CD4-positive, alpha-beta T cell (primary cell): ENCODE results near the gene SPDEF. TPM values are rescaled to one million over a fixed set of nuclear protein-coding genes. Genes with fewer than 3 reads are reported as not detected.

Source experiments
- ATAC-seq: fragments of 200-7000 bp; cut with Tn5 transposase; one replicate; pipeline ENCODE4 v1.10.0; 2022; ENCODE audit warnings: mild to moderate bottlenecking; ENCODE audit not compliant: poor library complexity
- CTCF ChIA-PET: fragments of 350-600 bp; sonication (Branson Sonifier 250); formaldehyde crosslinking; loops from one replicate; lab custom pipeline; 2021; ENCODE audit warnings: antibody characterized with exemption, inconsistent platforms; lab: Charles Lee
- POLR2A ChIA-PET: fragments of 350-600 bp; sonication (Branson Sonifier 250); formaldehyde crosslinking; loops from one replicate; lab custom pipeline; 2021; ENCODE audit warnings: antibody characterized with exemption, inconsistent platforms; lab: Charles Lee
- DNase-seq, 14 experiments: peaks; one replicate each; pipeline ENCODE4 v3.0.0-alpha.2; 2013 to 2020; ENCODE audit warnings: mixed read lengths in 2 of 14
- H3K27ac ChIP-seq, 2 donors: one replicate each; pipeline versions ENCODE4 v1.5.1 to v1.7.0; 2013; ENCODE audit warnings: low read length in 2 of 2, low read depth in 1 of 2, mild to moderate bottlenecking in 1 of 2
- H3K27me3 ChIP-seq, 2 experiments: 1 replicate in 1 of 2; 2 replicates in 1 of 2; pipeline versions ENCODE4 v1.6.1 to v1.7.0; 2013; ENCODE audit warnings: low read length in 2 of 2, control low read depth in 1 of 2, mild to moderate bottlenecking in 1 of 2, moderate library complexity in 1 of 2; ENCODE audit not compliant: insufficient read depth in 2 of 2, control insufficient read depth in 1 of 2
- H3K36me3 ChIP-seq: one replicate; pipeline ENCODE4 v1.6.1; 2013; ENCODE audit warnings: low read length, control low read depth; ENCODE audit not compliant: insufficient read depth
- H3K4me1 ChIP-seq: one replicate; pipeline ENCODE4 v1.6.1; 2013; ENCODE audit warnings: low read length, control low read depth; ENCODE audit not compliant: insufficient read depth
- H3K4me3 ChIP-seq: one replicate; pipeline ENCODE4 v1.5.1; 2013; ENCODE audit warnings: mild to moderate bottlenecking, low read length, moderate library complexity
- H3K9me3 ChIP-seq, 2 experiments: 1 replicate in 1 of 2; 2 replicates in 1 of 2; pipeline versions ENCODE4 v1.6.1 to v1.7.0; 2013; ENCODE audit warnings: low read length in 2 of 2, mild to moderate bottlenecking in 2 of 2, control low read depth in 1 of 2, moderate library complexity in 1 of 2; ENCODE audit not compliant: control insufficient read depth in 1 of 2, insufficient read depth in 1 of 2
- H3K27ac Mint-ChIP-seq: one replicate; pipeline ENCODE4 v1.8.0; 2020; ENCODE audit warnings: mixed read lengths
- H3K27me3 Mint-ChIP-seq: one replicate; pipeline ENCODE4 v1.8.0; 2021; ENCODE audit warnings: mixed read lengths
- H3K36me3 Mint-ChIP-seq: one replicate; pipeline ENCODE4 v1.8.0; 2021; ENCODE audit warnings: low read depth, mixed read lengths
- H3K4me1 Mint-ChIP-seq: one replicate; pipeline ENCODE4 v1.8.0; 2021; ENCODE audit warnings: low read depth, mixed read lengths
- H3K4me3 Mint-ChIP-seq: one replicate; pipeline ENCODE4 v1.8.0; 2020; ENCODE audit warnings: mild to moderate bottlenecking, mixed read lengths
- H3K9me3 Mint-ChIP-seq: one replicate; pipeline ENCODE4 v1.8.0; 2020; ENCODE audit warnings: mixed read lengths
- intact Hi-C, 2 experiments: fragments of 100-400 bp; cut with DNase I in 1 of 2; cut with micrococcal nuclease in 1 of 2; formaldehyde crosslinking; loops; one replicate each; pipeline versions ENCODE4 v1.15.1 to v1.9.0; 2023 to 2025; cut with DNase I, micrococcal nuclease
- total RNA-seq, 174 experiments: library from RNA in 2 of 174; stranded (reverse) in 2 of 174; gene quantifications; one replicate each; pipeline ENCODE4 v1.2.3 and lab custom pipeline; 2021 to 2026
- TF ChIP-seq, protein P1 (sequence below): fragments of 200-600 bp; IDR thresholded peaks from one replicate; pipeline ENCODE4 v1.8.0; 2022; ENCODE audit warnings: antibody characterized with exemption, mild to moderate bottlenecking

The SPDEF gene
- total RNA-seq, 2 experiments from 2014 or later: 0.17 to 0.36 TPM

DNA sequence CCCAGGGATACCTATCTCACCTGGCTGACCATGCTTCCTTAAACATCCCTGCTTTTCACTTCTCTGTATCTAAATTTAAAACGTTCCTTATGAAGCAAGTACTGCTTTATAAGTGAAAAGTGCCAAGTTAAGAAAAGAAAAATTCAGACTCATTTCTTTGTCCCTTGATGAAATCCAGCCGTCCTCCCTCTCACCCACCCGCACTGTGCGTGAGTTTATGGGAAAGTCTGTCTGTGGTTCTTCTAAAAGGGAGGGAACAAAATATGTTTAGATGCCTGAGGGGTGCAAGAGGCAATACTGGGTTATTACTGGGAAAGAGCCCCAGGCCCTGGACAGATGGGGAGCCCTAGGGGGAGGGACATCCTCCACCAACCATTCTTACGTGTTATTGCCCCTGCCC is 31.2 kb downstream of the SPDEF start:
- no peaks in the 10 kb centered on the region for H3K9me3 ChIP-seq
- POLR2A ChIA-PET: no interaction called here
- no peaks in the 10 kb centered on the region for H3K27me3 Mint-ChIP-seq
- intact Hi-C loops: loop anchor here in 1 of 2 experiments (5.0 to 10.0 kb wide), 8 partner anchors 98 to 740 kb away; partner anchors contain the start of genes ANKS1A, BLTP3A, HMGA1 and ILRUN
- H3K9me3 Mint-ChIP-seq: no peaks in the 10 kb centered on the region
- H3K27ac Mint-ChIP-seq: no peak overlapping the region
- ATAC-seq (no peak), DNase-seq (no peak)
- peaks cover 15% of the 10 kb centered on the region for H3K4me1 ChIP-seq
- TF ChIP-seq, protein P1, sequence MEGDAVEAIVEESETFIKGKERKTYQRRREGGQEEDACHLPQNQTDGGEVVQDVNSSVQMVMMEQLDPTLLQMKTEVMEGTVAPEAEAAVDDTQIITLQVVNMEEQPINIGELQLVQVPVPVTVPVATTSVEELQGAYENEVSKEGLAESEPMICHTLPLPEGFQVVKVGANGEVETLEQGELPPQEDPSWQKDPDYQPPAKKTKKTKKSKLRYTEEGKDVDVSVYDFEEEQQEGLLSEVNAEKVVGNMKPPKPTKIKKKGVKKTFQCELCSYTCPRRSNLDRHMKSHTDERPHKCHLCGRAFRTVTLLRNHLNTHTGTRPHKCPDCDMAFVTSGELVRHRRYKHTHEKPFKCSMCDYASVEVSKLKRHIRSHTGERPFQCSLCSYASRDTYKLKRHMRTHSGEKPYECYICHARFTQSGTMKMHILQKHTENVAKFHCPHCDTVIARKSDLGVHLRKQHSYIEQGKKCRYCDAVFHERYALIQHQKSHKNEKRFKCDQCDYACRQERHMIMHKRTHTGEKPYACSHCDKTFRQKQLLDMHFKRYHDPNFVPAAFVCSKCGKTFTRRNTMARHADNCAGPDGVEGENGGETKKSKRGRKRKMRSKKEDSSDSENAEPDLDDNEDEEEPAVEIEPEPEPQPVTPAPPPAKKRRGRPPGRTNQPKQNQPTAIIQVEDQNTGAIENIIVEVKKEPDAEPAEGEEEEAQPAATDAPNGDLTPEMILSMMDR: no peak
- H3K27me3 ChIP-seq: no peaks in the 10 kb centered on the region
- no peak overlapping the region for H3K27ac ChIP-seq
- no peak overlapping the region for H3K4me3 Mint-ChIP-seq
- CTCF ChIA-PET: no interaction called here
- H3K36me3 Mint-ChIP-seq: no peaks in the 10 kb centered on the region
- H3K4me3 ChIP-seq: no peak overlapping the region
- H3K36me3 ChIP-seq: no peaks in the 10 kb centered on the region
- H3K4me1 Mint-ChIP-seq: peaks cover 11% of the 10 kb centered on the region

DNA sequence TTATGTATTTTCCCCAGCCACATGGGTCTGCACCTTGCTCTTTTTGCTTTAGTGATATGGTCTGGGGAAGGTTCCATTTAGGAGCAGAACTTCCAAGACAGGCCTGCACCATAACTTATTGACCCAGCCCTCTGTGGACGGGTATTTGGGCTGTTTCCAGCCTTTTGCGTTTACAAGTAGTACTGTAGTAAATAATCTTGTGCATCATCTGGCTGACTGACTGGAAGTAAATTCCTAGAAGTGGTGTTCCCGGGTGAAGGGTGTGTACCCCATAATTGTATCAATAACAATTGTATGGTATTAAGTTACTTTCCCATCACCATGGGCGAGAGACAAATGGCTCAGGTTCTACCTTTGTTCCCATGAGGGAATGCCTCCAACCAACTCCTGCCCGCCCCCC is 31.6 kb downstream of the SPDEF start:
- Histone ChIP-seq H3K27ac (no peak overlapping the region), H3K9me3 (no peaks in the 10 kb centered on the region), H3K36me3 (no peaks in the 10 kb centered on the region), H3K4me3 (no peak overlapping the region), H3K4me1 (peaks cover 15% of the 10 kb centered on the region), H3K27me3 (no peaks in the 10 kb centered on the region)
- H3K4me1 Mint-ChIP-seq: peaks cover 11% of the 10 kb centered on the region
- no peaks in the 10 kb centered on the region for H3K9me3 Mint-ChIP-seq
- H3K36me3 Mint-ChIP-seq: no peaks in the 10 kb centered on the region
- no peak overlapping the region for H3K27ac Mint-ChIP-seq
- intact Hi-C loops: loop anchor here in 1 of 2 experiments (10.0 kb wide), 3 partner anchors 170 to 740 kb away; partner anchors contain the start of genes BLTP3A, ILRUN and LEMD2
- ATAC-seq: no peak
- DNase-seq: no peak
- TF ChIP-seq, protein P1: no peak
- POLR2A ChIA-PET: no interaction called here
- no peaks in the 10 kb centered on the region for H3K27me3 Mint-ChIP-seq
- CTCF ChIA-PET: no interaction called here
- no peak overlapping the region for H3K4me3 Mint-ChIP-seq

DNA sequence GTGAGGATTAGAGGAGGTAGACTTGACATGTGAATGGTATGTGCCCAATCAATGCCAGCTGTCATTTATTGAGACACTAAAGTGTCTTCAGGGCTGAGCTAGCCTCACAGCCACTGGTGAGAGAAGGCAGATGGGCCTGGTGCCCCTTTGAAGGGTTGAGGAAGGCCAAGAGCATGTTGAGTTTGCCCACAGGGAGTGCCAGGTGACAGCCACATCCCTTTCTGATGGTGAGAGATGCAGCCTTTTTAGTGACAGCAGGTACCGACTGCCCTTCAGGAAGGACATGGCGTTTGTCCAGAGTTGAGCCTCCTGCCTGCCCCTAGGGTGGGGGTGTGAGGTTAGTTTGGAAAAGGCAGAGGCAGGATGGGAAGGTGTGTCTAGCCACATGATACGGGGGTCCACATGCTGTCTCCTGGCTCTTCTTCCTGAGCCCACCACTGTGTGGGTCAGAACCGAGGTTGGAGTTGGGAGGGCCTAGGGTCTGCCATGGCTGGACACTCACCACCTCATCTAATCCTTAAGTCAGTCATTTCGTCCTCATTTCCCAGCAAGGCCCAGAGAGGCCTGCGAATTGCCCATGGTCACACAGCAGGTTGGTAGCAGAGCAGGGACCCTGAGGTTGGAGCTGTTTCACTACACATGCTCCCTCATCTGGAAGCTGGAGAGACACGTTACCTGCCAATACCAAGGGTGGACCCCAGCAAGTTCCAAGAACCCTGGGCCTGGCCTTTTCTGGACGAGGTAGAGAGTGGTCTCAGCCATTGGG is 32.5 kb downstream of the SPDEF start:
- H3K27me3 ChIP-seq: no peaks in the 10 kb centered on the region
- no peaks in the 10 kb centered on the region for H3K9me3 ChIP-seq
- H3K4me3 ChIP-seq: no peak overlapping the region
- no peak for ATAC-seq
- TF ChIP-seq, protein P1: no peak
- H3K27ac ChIP-seq: no peak overlapping the region
- no peaks in the 10 kb centered on the region for H3K36me3 Mint-ChIP-seq
- no peak overlapping the region for H3K4me3 Mint-ChIP-seq
- peaks cover 11% of the 10 kb centered on the region for H3K4me1 Mint-ChIP-seq
- DNase-seq: no peak
- intact Hi-C loops: loop anchor here in 1 of 2 experiments (10.0 kb wide), 3 partner anchors 171 to 739 kb away; partner anchors contain the start of genes BLTP3A, ILRUN and LEMD2
- H3K36me3 ChIP-seq: no peaks in the 10 kb centered on the region
- POLR2A ChIA-PET: interaction anchor here (0.6 kb wide), 2 partner anchors 267 to 968 kb away, joined by 3 read pairs; no protein-coding TSS in a partner anchor
- CTCF ChIA-PET: no interaction called here
- H3K4me1 ChIP-seq: peaks cover 15% of the 10 kb centered on the region
- H3K27ac Mint-ChIP-seq: no peak overlapping the region
- no peaks in the 10 kb centered on the region for H3K9me3 Mint-ChIP-seq
- H3K27me3 Mint-ChIP-seq: no peaks in the 10 kb centered on the region
